Activated CD4-positive, alpha-beta T cell treated with anti-CD3 and anti-CD28 coated beads, Interleukin-2, Interleukin-6, amounts not matched to agents 100 ng/mL and 50 ng/mL, durations not matched to agents 16 hours and 8 hours (primary cell): Measurements from ENCODE around the gene MYL12B.
"Not testable (repeated sequence)": the region's sequence is repeated elsewhere in the genome, so short reads cannot be mapped to it uniquely, and the experiment has no call there.

Source experiments
- DNase-seq: peaks from one replicate; pipeline ENCODE4 v3.0.0-alpha.2; 2020

MYL12B gene

GRCh38 chr18:3261373-3262233 lies at the start of gene MYL12B:
MYL12B (plus strand) TSS chr18:3262133; CDS start chr18:3272899, 10,766 bp downstream.
- peak; percentile 87 for DNase-seq

- no peak for DNase-seq
Measured at GRCh38 chr18:3212657-3213056, 49.3 kb upstream of the MYL12B start.

- DNase-seq, result peak; percentile 21
Measured at GRCh38 chr18:3213300-3214059, 48.5 kb upstream of the MYL12B start.

- no peak for DNase-seq
Measured at GRCh38 chr18:3214855-3215637, 46.9 kb upstream of the MYL12B start.

DNA sequence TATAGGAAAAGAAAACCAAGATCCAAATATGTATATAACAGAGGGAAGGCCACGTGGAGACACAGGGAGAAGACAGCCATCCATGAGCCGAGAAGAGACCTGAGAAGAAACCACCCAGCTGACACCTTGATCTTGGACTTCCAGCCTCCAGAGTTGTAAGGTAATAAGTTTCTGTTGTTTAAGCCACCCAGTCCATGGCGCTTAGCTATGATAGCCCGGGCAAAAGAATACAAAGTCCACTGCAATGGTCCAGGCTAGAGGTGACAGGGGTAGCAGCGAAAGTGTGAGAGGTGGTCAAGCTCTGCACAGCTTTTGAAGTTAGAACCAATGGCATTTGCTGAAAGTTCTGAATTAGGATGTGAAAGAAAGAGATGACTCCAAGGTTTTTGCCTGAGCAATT lies 44.9 kb upstream of the MYL12B start:
- DNase-seq, result no peak

DNA sequence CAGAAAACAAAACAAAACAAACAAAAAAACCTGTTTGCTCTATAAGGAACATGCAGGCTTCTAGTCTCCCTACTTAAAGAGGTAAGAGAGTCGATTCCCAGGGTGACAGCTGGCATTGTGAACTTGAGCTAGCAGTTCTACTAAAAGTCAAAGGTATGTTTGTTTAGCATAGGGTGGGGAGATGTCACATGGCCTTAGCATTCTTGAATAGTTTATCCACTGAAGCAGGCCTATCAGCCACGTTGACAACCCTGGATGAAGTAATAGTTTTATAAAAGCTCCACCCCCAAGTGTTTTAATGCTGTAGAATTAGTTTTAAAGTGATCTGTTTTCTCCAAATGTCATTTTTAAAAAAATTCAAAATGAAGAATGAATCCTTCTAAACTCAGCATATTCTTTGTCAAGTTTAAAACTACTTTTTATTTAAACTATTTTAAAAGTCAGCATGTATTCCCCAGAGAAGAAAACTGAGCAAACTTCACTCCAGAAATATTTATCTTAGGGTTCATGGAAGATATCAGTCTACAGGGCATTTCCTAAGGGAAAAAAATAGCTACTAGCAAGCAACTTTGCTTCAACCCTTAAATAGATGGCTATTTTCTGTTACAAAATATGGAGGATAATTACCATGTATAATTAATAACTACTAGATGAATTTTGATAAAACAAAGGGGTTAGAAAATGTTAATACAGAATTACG lies 43.8 kb upstream of the MYL12B start:
- no peak for DNase-seq

- no peak for DNase-seq
Measured at GRCh38 chr18:3218819-3219218, 43.1 kb upstream of the MYL12B start.

DNA sequence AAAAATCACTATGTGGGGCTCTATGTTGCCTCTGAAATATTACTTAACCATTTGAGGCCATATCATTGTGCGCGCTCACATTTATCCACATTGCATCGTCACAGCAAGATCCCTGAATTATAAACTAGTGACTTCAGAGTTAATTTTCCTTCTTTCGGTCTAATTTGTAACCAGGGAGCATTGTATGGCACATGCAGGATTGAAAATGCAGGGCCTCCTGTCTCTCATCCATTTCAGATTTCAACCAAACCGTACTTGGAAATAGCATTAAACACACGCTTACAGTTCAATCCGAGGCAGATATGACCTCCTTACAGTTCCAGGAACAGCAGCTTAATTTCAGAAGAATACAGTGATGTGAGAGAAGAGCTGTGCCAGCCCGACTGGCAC lies 42.7 kb upstream of the MYL12B start:
- DNase-seq, result no peak

- DNase-seq, result no peak
Measured at GRCh38 chr18:3219631-3220335, 42.1 kb upstream of the MYL12B start, which contains the start of gene MYOM1. MYOM1 (minus strand) TSS chr18:3219968; CDS start chr18:3215223, 4,745 bp downstream.

DNA sequence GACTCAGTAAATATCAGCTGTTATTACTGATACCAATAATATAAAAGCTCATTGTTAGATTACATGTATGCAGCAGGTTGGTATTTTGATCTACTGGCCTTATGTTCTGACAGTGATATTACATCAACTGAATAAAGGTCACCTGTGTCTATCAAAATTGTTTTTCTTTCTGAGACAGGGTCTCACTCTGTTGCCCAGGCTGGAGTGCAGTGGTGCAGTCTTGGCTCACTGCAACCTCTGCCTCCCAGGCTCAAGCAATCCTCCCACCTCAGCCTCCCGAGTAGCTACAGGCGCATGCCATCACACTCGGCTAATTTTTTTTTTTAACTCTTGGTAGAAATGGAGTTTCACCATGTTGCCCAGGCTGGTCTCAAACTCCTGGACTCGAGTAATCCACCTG lies 41.1 kb upstream of the MYL12B start:
- DNase-seq, result not testable (repeated sequence)

DNA sequence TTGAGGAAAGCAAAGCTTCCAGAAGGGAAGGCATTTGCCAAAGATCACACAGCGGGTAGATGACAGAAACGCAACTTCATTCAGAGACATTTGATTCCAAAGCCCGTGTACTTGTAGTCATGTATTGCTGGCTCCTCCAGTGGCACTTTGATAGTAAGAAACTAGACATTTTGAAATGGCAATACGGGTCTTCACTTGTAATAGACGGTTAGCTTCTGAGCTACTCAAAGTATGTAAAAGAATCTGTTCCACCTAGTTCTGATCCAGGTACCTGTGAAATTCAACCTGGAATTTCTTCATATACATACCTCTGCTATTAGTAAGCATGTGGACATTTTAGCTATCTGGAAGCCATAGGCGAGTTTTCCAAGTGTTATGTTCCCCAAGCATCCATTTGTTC lies 40.4 kb upstream of the MYL12B start:
- no peak for DNase-seq

GRCh38 chr18:3223356-3223755 lies 38.6 kb upstream of the MYL12B start:
- peak; percentile 42 for DNase-seq

DNA sequence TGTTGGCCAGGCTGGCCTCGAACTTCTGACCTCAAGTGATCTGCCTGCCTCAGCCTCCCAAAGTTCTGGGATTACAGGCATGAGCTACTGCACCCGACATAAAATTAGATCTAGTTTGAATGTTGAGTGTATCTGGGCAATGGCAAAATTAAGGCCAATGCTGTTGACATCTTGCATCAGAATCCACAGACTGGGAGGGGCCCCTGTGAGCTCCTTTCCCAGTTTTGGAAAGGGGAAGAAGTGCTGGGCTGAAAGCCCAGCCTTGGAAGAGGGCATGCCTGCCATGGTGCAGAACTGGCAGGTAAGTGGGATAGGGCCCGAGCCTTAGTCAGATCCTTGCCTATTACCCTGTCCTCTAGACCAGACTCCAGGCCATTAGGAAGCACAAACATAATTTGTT lies 37.7 kb upstream of the MYL12B start:
- DNase-seq, result no peak

DNA sequence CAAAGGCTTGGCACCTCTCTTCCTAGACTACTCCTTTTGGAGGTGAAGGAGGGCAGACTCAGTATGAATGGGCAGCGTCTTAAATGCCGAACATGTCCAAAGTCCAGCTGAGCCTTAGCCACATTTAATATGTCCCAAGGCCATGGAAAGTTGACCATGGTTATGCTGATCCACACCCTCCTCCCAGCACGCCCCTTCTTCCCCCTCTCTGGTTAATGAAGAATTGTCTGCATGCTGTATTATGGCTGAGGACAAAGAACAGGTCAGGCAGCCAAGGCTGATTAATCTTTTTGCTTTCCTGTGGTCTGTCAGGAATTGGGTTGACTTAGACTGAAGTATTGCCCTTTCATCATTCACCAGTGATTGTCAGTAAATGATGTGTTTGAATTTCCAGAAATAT lies 36.3 kb upstream of the MYL12B start:
- DNase-seq, result no peak

GRCh38 chr18:3226048-3226447 lies 35.9 kb upstream of the MYL12B start:
- DNase-seq, result no peak

DNA sequence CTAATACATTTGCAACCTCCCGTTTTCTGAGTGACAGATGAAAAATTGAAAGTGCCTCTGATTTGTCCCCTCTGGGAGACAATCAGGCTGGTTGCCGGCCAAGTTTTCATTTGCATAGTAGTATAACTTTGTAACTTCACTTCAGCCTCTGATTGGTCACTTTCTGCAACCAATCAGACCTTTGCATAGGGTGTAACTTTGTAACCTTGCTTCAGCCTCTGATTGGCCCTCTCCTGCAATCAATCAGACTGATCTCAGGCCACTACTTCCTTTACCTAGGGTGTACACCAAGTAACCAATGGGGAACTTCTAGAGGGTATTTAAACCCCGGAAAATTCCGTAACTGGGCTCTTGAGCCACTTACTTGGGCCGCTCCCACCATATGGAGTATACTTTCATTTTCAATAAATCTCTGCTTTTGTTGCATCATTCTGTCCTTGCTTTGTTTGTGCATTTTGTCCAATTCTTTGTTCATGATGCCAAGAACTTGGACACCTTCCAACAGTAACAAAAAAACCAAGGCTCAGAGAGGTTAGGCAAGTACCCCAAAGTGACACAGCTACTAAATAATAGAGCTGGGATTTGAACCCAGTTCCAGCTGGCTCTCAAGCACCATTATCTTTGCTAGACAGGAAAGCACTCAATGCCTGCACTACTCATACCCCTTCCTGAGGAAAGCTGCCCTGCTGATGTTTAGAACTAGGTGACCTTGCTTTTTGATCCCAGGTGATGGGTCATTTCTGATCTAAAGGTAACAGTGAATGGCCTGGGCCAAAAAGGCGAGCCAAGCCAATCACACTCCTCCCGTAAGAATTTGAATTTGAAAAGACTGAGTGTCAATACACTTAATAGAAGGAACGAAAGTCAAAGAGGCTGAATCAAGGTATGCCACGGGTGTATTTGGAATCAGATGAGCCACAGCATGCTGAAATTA lies 31.3 kb upstream of the MYL12B start:
- no peak for DNase-seq

DNA sequence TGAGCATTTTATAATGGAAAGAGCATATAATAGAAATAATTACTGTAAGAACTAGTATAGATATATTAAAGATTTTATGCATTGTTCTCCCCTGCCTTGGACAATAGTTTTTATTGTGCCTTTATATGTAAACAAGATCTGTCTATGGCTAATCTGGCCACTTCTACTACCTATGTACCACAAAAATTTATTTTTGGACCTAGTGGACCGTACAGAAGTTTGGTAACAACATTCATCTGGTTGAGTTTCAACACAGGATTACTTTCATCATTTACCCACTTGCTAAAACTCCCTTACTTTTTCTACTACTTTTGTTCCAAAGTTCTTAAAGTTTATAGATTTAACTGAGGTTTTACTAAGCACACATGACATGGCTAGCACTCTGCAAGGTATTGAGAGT lies 28.9 kb upstream of the MYL12B start:
- no peak for DNase-seq

GRCh38 chr18:3233433-3234168 lies 28.3 kb upstream of the MYL12B start:
- no peak for DNase-seq

DNA sequence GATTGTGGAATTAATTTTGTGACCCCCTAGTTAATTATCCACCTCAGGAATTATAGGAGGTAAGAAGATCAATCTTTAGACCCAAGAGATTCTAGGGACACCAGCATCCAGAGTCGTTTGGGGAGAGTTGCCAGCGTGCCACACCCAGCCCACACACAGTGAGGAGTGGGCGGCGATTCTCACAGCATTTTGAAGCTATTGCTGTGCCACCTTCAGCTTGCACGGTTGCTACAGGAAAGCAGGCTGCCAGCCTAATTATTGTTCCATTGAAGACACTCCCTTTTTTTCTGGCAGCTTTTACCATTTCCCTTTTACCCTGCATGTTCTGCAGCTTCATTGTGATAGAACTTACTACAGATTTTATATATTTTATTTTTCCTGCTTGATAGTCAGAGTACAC lies 27.5 kb upstream of the MYL12B start:
- no peak for DNase-seq

- DNase-seq, result no peak
Measured at GRCh38 chr18:3235846-3236245, 26.1 kb upstream of the MYL12B start.
